Peyer's patch (tissue), 4 donors: Measurements from ENCODE around the gene PIGX.

Source experiments
- POLR2A ChIP-seq, 2 donors: fragments of 450-650 bp; IDR thresholded peaks; one replicate each; pipeline ENCODE4 v1.5.1; 2017; ENCODE audit warnings: antibody characterized with exemption in 2 of 2, mild to moderate bottlenecking in 2 of 2, moderate library complexity in 2 of 2
- TF ChIP-seq, protein P1 (sequence below), 6 experiments: fragments of 450-650 bp in 4 of 6; fragments of 200-600 bp in 2 of 6; sonication (generic) in 1 of 6; IDR thresholded peaks; one replicate each; pipeline ENCODE4 v1.5.1; 2017 to 2019; ENCODE audit warnings: antibody characterized with exemption in 6 of 6, mild to moderate bottlenecking in 3 of 6, moderate library complexity in 1 of 6

DNA sequence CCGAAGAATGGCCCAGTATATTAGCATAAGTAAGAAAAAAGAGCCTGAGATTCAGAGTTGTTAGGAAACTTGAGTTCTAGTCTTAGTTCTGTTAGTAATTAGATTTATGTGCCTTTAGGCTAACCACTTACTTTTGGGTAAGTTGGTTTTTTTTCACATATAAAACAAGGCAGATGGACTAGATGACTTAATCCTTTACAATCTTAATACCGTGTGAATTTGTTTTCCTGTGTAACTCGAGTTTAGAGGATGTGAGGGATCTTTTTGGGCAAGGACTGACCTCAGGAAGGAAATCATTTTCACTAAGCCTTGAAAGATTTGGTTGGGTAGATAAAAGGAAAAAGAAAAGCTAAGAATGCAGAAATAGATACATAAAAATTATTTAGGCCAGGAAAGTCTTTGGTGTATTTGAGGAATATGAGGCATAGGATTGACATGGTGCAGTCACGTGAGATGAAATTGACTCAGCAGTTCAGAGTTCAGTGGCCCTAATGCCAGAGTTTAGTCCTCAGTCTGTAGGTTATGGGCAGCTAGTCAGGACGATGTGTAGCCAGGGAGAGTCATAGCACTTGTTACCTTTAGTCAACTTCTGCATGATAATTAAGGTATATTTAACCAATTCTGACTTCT lies 62.1 kb downstream of the PIGX start:
- TF ChIP-seq, protein P1, sequence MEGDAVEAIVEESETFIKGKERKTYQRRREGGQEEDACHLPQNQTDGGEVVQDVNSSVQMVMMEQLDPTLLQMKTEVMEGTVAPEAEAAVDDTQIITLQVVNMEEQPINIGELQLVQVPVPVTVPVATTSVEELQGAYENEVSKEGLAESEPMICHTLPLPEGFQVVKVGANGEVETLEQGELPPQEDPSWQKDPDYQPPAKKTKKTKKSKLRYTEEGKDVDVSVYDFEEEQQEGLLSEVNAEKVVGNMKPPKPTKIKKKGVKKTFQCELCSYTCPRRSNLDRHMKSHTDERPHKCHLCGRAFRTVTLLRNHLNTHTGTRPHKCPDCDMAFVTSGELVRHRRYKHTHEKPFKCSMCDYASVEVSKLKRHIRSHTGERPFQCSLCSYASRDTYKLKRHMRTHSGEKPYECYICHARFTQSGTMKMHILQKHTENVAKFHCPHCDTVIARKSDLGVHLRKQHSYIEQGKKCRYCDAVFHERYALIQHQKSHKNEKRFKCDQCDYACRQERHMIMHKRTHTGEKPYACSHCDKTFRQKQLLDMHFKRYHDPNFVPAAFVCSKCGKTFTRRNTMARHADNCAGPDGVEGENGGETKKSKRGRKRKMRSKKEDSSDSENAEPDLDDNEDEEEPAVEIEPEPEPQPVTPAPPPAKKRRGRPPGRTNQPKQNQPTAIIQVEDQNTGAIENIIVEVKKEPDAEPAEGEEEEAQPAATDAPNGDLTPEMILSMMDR (IDR thresholded peaks at IDR 0.05), result no peak
- no peak for TF ChIP-seq POLR2A (IDR thresholded peaks at IDR 0.05)
